ENCODE measurements around the gene USP53.
"Not testable (repeated sequence)": the region's sequence is repeated elsewhere in the genome, so short reads cannot be mapped to it uniquely, and the experiment has no call there.

The USP53 gene

GRCh38 chr4:119328695-119329094, 116.2 kb downstream of the USP53 start:
- no peak for DNase-seq

GRCh38 chr4:119329835-119330620, 117.5 kb downstream of the USP53 start:
- DNase-seq = no peak

- DNase-seq = not testable (repeated sequence)
Observed at GRCh38 chr4:119336332-119336979, 123.9 kb downstream of the USP53 start.

GRCh38 chr4:119337010-119337409, 124.5 kb downstream of the USP53 start:
- DNase-seq = no peak

- DNase-seq = not testable (repeated sequence)
Observed at GRCh38 chr4:119339895-119340294, 127.4 kb downstream of the USP53 start.

- not testable (repeated sequence) for DNase-seq
Observed at GRCh38 chr4:119343293-119343692, 130.8 kb downstream of the USP53 start.
